ENCODE results near the gene WASF1.

Gene WASF1

GRCh38 chr6:110211753-110212152 lies 32.3 kb upstream of the WASF1 start:
- Histone ChIP-seq H3F3A (ENCODE audit: low read depth) (no peaks in the 10 kb centered on the region), H3K36me3 (ENCODE audit: insufficient read depth, low read length) (peaks cover 92% of the 10 kb centered on the region), H3K9me2 (replicated peaks; ENCODE audit: low read depth, low read length) (no peaks in the 10 kb centered on the region), H3K4me1 (ENCODE audit: insufficient read depth, low read length, poor library complexity, severe bottlenecking) (no peaks in the 10 kb centered on the region), H4K20me1 (ENCODE audit: insufficient read depth, low read length, poor library complexity, severe bottlenecking) (no peaks in the 10 kb centered on the region), H3K27me3 (ENCODE audit: insufficient read depth, low read length, poor library complexity, severe bottlenecking) (no peaks in the 10 kb centered on the region), H3K9ac (ENCODE audit: low read depth, low read length, poor library complexity, severe bottlenecking) (no peak overlapping the region), H3K9me3 (ENCODE audit: insufficient read depth, low read depth, low read length) (no peaks in the 10 kb centered on the region), H3K4me2 (ENCODE audit: low read depth, low read length, poor library complexity, severe bottlenecking) (no peak overlapping the region), H3K79me2 (ENCODE audit: insufficient read depth, low read length) (peaks cover 2% of the 10 kb centered on the region; the same call in 1 of the 2 replicates), H3K4me3 (ENCODE audit: low read length, poor library complexity, severe bottlenecking) (no peak overlapping the region), H2AFZ (ENCODE audit: low read length) (no peak overlapping the region)
- TF ChIP-seq EZH2phosphoT487 (IDR thresholded peaks at IDR 0.05; ENCODE audit: borderline replicate concordance): no peak
- TF ChIP-seq CTCF (conservative IDR thresholded peaks at IDR 0.05; ENCODE audit: low read length): no peak

- no peaks in the 10 kb centered on the region for H3K27me3 ChIP-seq (ENCODE audit: insufficient read depth, low read length, poor library complexity, severe bottlenecking)
- H3K4me2 ChIP-seq (ENCODE audit: low read depth, low read length, poor library complexity, severe bottlenecking): no peak overlapping the region
- 0 out of 2 replicates have a peak, but pooled peaks cover 2% of the 10 kb centered on the region for H3F3A ChIP-seq (ENCODE audit: low read depth)
- no peak overlapping the region for H3K9ac ChIP-seq (ENCODE audit: low read depth, low read length, poor library complexity, severe bottlenecking)
- H3K4me1 ChIP-seq (ENCODE audit: insufficient read depth, low read length, poor library complexity, severe bottlenecking): no peaks in the 10 kb centered on the region
- no peak overlapping the region for H2AFZ ChIP-seq (ENCODE audit: low read length)
- H3K9me3 ChIP-seq (ENCODE audit: insufficient read depth, low read depth, low read length): no peaks in the 10 kb centered on the region
- peaks cover 55% of the 10 kb centered on the region for H3K36me3 ChIP-seq (ENCODE audit: insufficient read depth, low read length)
- H3K9me2 ChIP-seq (replicated peaks; ENCODE audit: low read depth, low read length): no peaks in the 10 kb centered on the region
- peaks cover 28% of the 10 kb centered on the region for H3K79me2 ChIP-seq (ENCODE audit: insufficient read depth, low read length)
- peaks cover under 1% of the 10 kb centered on the region for H4K20me1 ChIP-seq (ENCODE audit: insufficient read depth, low read length, poor library complexity, severe bottlenecking)
- TF ChIP-seq EZH2phosphoT487 (IDR thresholded peaks at IDR 0.05; ENCODE audit: borderline replicate concordance) (no peak), CTCF (conservative IDR thresholded peaks at IDR 0.05; ENCODE audit: low read length) (no peak)
- no peak overlapping the region for H3K4me3 ChIP-seq (ENCODE audit: low read length, poor library complexity, severe bottlenecking)
Measured at GRCh38 chr6:110207652-110208051, 28.2 kb upstream of the WASF1 start.

- H2AFZ ChIP-seq (ENCODE audit: low read length): no peak overlapping the region
- H3K36me3 ChIP-seq (ENCODE audit: insufficient read depth, low read length): peaks cover 21% of the 10 kb centered on the region; the same call in 1 of the 2 replicates
- peaks cover 73% of the 10 kb centered on the region for H3K79me2 ChIP-seq (ENCODE audit: insufficient read depth, low read length)
- peaks cover 35% of the 10 kb centered on the region for H4K20me1 ChIP-seq (ENCODE audit: insufficient read depth, low read length, poor library complexity, severe bottlenecking)
- 0 out of 2 replicates have a peak, but pooled peaks cover 2% of the 10 kb centered on the region for H3F3A ChIP-seq (ENCODE audit: low read depth)
- H3K27me3 ChIP-seq (ENCODE audit: insufficient read depth, low read length, poor library complexity, severe bottlenecking): no peaks in the 10 kb centered on the region
- H3K4me2 ChIP-seq (ENCODE audit: low read depth, low read length, poor library complexity, severe bottlenecking): no peak overlapping the region
- H3K9me2 ChIP-seq (replicated peaks; ENCODE audit: low read depth, low read length): no peaks in the 10 kb centered on the region
- H3K9ac ChIP-seq (ENCODE audit: low read depth, low read length, poor library complexity, severe bottlenecking): no peak overlapping the region
- H3K9me3 ChIP-seq (ENCODE audit: insufficient read depth, low read depth, low read length): no peaks in the 10 kb centered on the region
- TF ChIP-seq EZH2phosphoT487 (IDR thresholded peaks at IDR 0.05; ENCODE audit: borderline replicate concordance) (no peak), CTCF (conservative IDR thresholded peaks at IDR 0.05; ENCODE audit: low read length) (no peak)
- H3K4me3 ChIP-seq (ENCODE audit: low read length, poor library complexity, severe bottlenecking): no peak overlapping the region
- H3K4me1 ChIP-seq (ENCODE audit: insufficient read depth, low read length, poor library complexity, severe bottlenecking): no peaks in the 10 kb centered on the region
Measured at GRCh38 chr6:110201151-110201884, 21.8 kb upstream of the WASF1 start.
